GM12878 (cell line): ENCODE measurements around the gene KRTAP5-10. TPM values are rescaled to one million over a fixed set of nuclear protein-coding genes. Genes with fewer than 3 reads are reported as not detected.

Source experiments
- ELK1 ChIP-seq: IDR thresholded peaks from 2 replicates; pipeline ENCODE4 v1.6.1; 2012; ENCODE audit warnings: low read depth, low read length, improper control_type of control experiment
- ETV6 ChIP-seq, 2 experiments: fragments of 450-650 bp in 1 of 2; IDR thresholded peaks in 1 of 2; conservative IDR thresholded peaks in 1 of 2; 2 replicates each; pipeline ENCODE4 v1.6.1; 2014; ENCODE audit warnings: antibody characterized with exemption in 1 of 2, borderline replicate concordance in 1 of 2, low read depth in 1 of 2, mild to moderate bottlenecking in 1 of 2, moderate library complexity in 1 of 2
- HCFC1 ChIP-seq: fragments of 150-350 bp; IDR thresholded peaks from 2 replicates; pipeline ENCODE4 v1.6.1; 2014; ENCODE audit warnings: low read length
- LARP7 ChIP-seq: fragments of 450-650 bp; IDR thresholded peaks from 2 replicates; pipeline ENCODE4 v1.6.1; 2017; ENCODE audit warnings: mild to moderate bottlenecking
- PML ChIP-seq: IDR thresholded peaks from 2 replicates; pipeline ENCODE4 v1.6.1; 2012; ENCODE audit warnings: low read length, inconsistent platforms
- RB1 ChIP-seq: fragments of 450-650 bp; formaldehyde crosslinking; IDR thresholded peaks from 2 replicates; pipeline ENCODE4 v1.6.1; 2017; ENCODE audit warnings: mild to moderate bottlenecking, borderline replicate concordance
- RELB ChIP-seq: fragments of 450-650 bp; IDR thresholded peaks from 2 replicates; pipeline ENCODE4 v1.6.1; 2017; ENCODE audit warnings: low read depth, mild to moderate bottlenecking, moderate library complexity
- SMARCA5 ChIP-seq: fragments of 450-650 bp; IDR thresholded peaks from 2 replicates; pipeline ENCODE4 v1.6.1; 2017; ENCODE audit warnings: mild to moderate bottlenecking
- STAT1 ChIP-seq: fragments of 450-650 bp; conservative IDR thresholded peaks from 2 replicates; pipeline ENCODE4 v1.6.1; 2014; ENCODE audit warnings: antibody characterized with exemption, mild to moderate bottlenecking
- STAT3 ChIP-seq: IDR thresholded peaks from 2 replicates; pipeline ENCODE4 v1.6.1; 2011; ENCODE audit warnings: low read depth, low read length, improper control_type of control experiment
- TARDBP ChIP-seq: IDR thresholded peaks from 2 replicates; pipeline ENCODE4 v1.6.1; 2016; ENCODE audit warnings: borderline replicate concordance
- USF1 ChIP-seq: IDR thresholded peaks from 2 replicates; pipeline ENCODE4 v1.6.1; 2011; ENCODE audit warnings: borderline replicate concordance, low read depth, mild to moderate bottlenecking, moderate library complexity, mixed read lengths, low read length; ENCODE audit not compliant: insufficient read depth; ENCODE audit errors: extremely low read length
- USF2 ChIP-seq: IDR thresholded peaks from 2 replicates; pipeline ENCODE4 v1.6.1; 2011; ENCODE audit warnings: low read depth, low read length, improper control_type of control experiment, borderline replicate concordance
- polyA plus RNA-seq, 11 experiments: library from polyadenylated mRNA; depleted of rRNA in 4 of 11; unstranded in 6 of 11; stranded (reverse) in 5 of 11; fragments of >200 nt; fragmentation: Nextera tagmentation in 4 of 11; fragmentation: Illumina TruSeq in 1 of 11; extraction: Ambion mirVana in 4 of 11; extraction: Trizol in 1 of 11; gene quantifications; 1 replicate in 1 of 11; 2 replicates in 10 of 11; pipeline versions ENCODE4 v1.2.1 to v1.2.3, GENCODE V29; 2011 to 2016; ENCODE audit warnings: inconsistent platforms in 2 of 11, missing spikeins in 2 of 11, low read depth in 1 of 11
- total RNA-seq, 4 experiments: library from RNA; depleted of rRNA in 3 of 4; stranded (reverse); fragments of >200 nt in 3 of 4; fragmentation: Illumina TruSeq in 1 of 4; extraction: Trizol in 1 of 4; gene quantifications; 2 replicates each; pipeline versions ENCODE4 v1.2.1 to v1.2.3, GENCODE V29; 2013 to 2021

KRTAP5-10 gene
- total and polyA plus RNA-seq, 10 of the 15 experiments (the other 5 are each of a cell fraction or from before 2014, with no cell fraction given): 0.06 to 0.10 (median 0.06) TPM; not detected in 7

- TF ChIP-seq USF2: no peak
- no peak for TF ChIP-seq ETV6 (conservative IDR thresholded peaks at IDR 0.05 in 1 of 2, IDR thresholded peaks at IDR 0.05 in 1 of 2; ENCODE audit: borderline replicate concordance in 1 of 2, low read depth in 1 of 2)
- TF ChIP-seq RELB: no peak
- TF ChIP-seq RB1: no peak
- TF ChIP-seq STAT3: no peak
- TF ChIP-seq SMARCA5: no peak
- TF ChIP-seq ELK1: no peak
- no peak for TF ChIP-seq TARDBP
- TF ChIP-seq LARP7: no peak
- TF ChIP-seq HCFC1: no peak
- TF ChIP-seq USF1: no peak
- no peak for TF ChIP-seq STAT1
- TF ChIP-seq PML: no peak
- TF ChIP-seq, all 136 proteins: peak for 0
Measured at GRCh38 chr11:71572811-71573210, 7.4 kb downstream of the KRTAP5-10 start (continued).
